K562 (cell line): ENCODE data around the gene HPX. TPM values are rescaled to one million over a fixed set of nuclear protein-coding genes. Genes with fewer than 3 reads are reported as not detected.

Source experiments
- ATAC-seq: fragments of 200-7000 bp; cut with Tn5 transposase; 3 replicates; pipeline ENCODE4 v1.9.1; 2020; ENCODE audit warnings: moderate library complexity
- BruUV-seq: library from RNA; stranded (reverse); fragments of 400-500 nt; replicated peaks from 2 replicates; lab custom pipeline; 2021; lab: Mats Ljungman, UMichigan
- CTCF ChIA-PET: fragments of 300-600 bp; formaldehyde crosslinking; extraction: SDS; loops from one replicate; lab custom pipeline; 2021; ENCODE audit warnings: low intra/inter-chr PET ratio; lab: Yijun Ruan, JAX
- POLR2A ChIA-PET: fragments of 300-600, 350-650 bp; sonication (Branson Sonifier 250); formaldehyde crosslinking; extraction: SDS; loops from one replicate; lab custom pipeline; 2021; ENCODE audit warnings: antibody characterized with exemption, inconsistent platforms; lab: Yijun Ruan, JAX
- DNase-seq, 4 experiments: peaks; one replicate each; pipeline versions ENCODE4 v3.0.0 to v3.0.0-alpha.2; 2011 to 2018; ENCODE audit warnings: low spot score in 3 of 4, mixed read lengths in 3 of 4; ENCODE audit errors: extremely low read depth in 1 of 4
- FAIRE-seq: peaks from 2 replicates; lab custom pipeline; 2011; peaks lifted over from hg19 to GRCh38; lab: Jason Lieb, UNC
- H2AFZ ChIP-seq: 2 replicates; pipeline ENCODE4 v1.6.0; 2011; ENCODE audit warnings: low read depth, low read length, control low read depth, inconsistent platforms
- H3K27ac ChIP-seq: fragments of 200-600 bp; 3 replicates; pipeline ENCODE4 v1.8.0; 2011; ENCODE audit warnings: low read depth, mild to moderate bottlenecking, control low read depth, inconsistent platforms, low read length, moderate library complexity, mixed read lengths; ENCODE audit errors: extremely low read depth
- H3K27me3 ChIP-seq, 2 experiments: fragments of 300-600 bp in 1 of 2; 2 replicates in 1 of 2; 3 replicates in 1 of 2; pipeline versions ENCODE4 v1.6.0 to v1.8.0; 2011; ENCODE audit warnings: inconsistent platforms in 2 of 2, low read length in 2 of 2, mild to moderate bottlenecking in 1 of 2, mixed read lengths in 1 of 2, moderate library complexity in 1 of 2; ENCODE audit not compliant: control insufficient read depth in 2 of 2, insufficient read depth in 2 of 2
- H3K36me3 ChIP-seq: fragments of 300-600 bp; 3 replicates; pipeline ENCODE4 v1.8.0; 2011; ENCODE audit warnings: mild to moderate bottlenecking, low read length, inconsistent platforms; ENCODE audit not compliant: control insufficient read depth, insufficient read depth
- H3K4me1 ChIP-seq, 2 experiments: fragments of 200-600 bp in 1 of 2; replicated peaks in 1 of 2; 2 replicates in 1 of 2; 3 replicates in 1 of 2; pipeline versions ENCODE4 v1.5.1 to v1.8.0; 2011; ENCODE audit warnings: inconsistent platforms in 2 of 2, low read length in 2 of 2, mild to moderate bottlenecking in 1 of 2, mixed read lengths in 1 of 2, moderate library complexity in 1 of 2; ENCODE audit not compliant: control insufficient read depth in 2 of 2, insufficient read depth in 2 of 2
- H3K4me2 ChIP-seq: 2 replicates; pipeline ENCODE4 v1.6.1; 2011; ENCODE audit warnings: low read length, control low read depth, inconsistent platforms, mixed read lengths; ENCODE audit not compliant: insufficient read depth
- H3K4me3 ChIP-seq: fragments of 200-600 bp; sonication (generic), shearing (Covaris generic); 2 replicates; pipeline ENCODE4 v1.5.1; 2016; ENCODE audit warnings: control low read depth, inconsistent platforms
- H3K79me2 ChIP-seq: fragments of 200-600 bp; 3 replicates; pipeline ENCODE4 v1.8.0; 2011; ENCODE audit warnings: low read length, inconsistent platforms; ENCODE audit not compliant: control insufficient read depth, insufficient read depth
- H3K9ac ChIP-seq, 2 experiments: 2 replicates each; pipeline versions ENCODE4 v1.6.0 to v1.6.1; 2011; ENCODE audit warnings: low read depth in 2 of 2, low read length in 2 of 2, control low read depth in 1 of 2, inconsistent platforms in 1 of 2, mild to moderate bottlenecking in 1 of 2, mixed read lengths in 1 of 2; ENCODE audit not compliant: insufficient read depth in 1 of 2
- H3K9me1 ChIP-seq: one replicate; pipeline ENCODE4 v1.6.0; 2011; ENCODE audit warnings: inconsistent platforms, mild to moderate bottlenecking, low read length, moderate library complexity; ENCODE audit not compliant: control insufficient read depth, insufficient read depth
- H3K9me3 ChIP-seq: replicated peaks from 2 replicates; pipeline ENCODE4 v1.5.1; 2011; ENCODE audit warnings: low read depth, low read length, inconsistent platforms; ENCODE audit not compliant: control insufficient read depth, insufficient read depth
- H4K20me1 ChIP-seq: replicated peaks from 2 replicates; pipeline ENCODE4 v1.6.1; 2011; ENCODE audit warnings: low read length, inconsistent platforms, mixed read lengths; ENCODE audit not compliant: control insufficient read depth, insufficient read depth
- CAMTA2 ChIP-seq: fragments of 250-450 bp; sonication (Bioruptor Pico); conservative IDR thresholded peaks from 2 replicates; pipeline ENCODE4 v1.5.1; 2022
- CBX2 ChIP-seq: fragments of 200-600 bp; sonication (generic); IDR thresholded peaks from one replicate; pipeline ENCODE4 v1.6.1; 2012; ENCODE audit warnings: mild to moderate bottlenecking, low read length, inconsistent platforms; ENCODE audit not compliant: insufficient read depth, poor library complexity, severe bottlenecking
- E2F3 ChIP-seq: fragments of 250-450 bp; sonication (Bioruptor Pico); IDR thresholded peaks from 2 replicates; pipeline ENCODE4 v1.4.0; 2020; ENCODE audit warnings: mild to moderate bottlenecking
- EHMT2 ChIP-seq: fragments of 450-650 bp; IDR thresholded peaks from 2 replicates; pipeline ENCODE4 v1.6.1; 2018; ENCODE audit warnings: antibody characterized with exemption
- ETV1 ChIP-seq: fragments of 450-650 bp; conservative IDR thresholded peaks from 2 replicates; pipeline ENCODE4 v1.6.1; 2016; ENCODE audit warnings: missing genetic modification characterization, control low read depth, low read depth, missing compliant biosample characterization
- GTF2B ChIP-seq: IDR thresholded peaks from 2 replicates; pipeline ENCODE4 v1.6.1; 2011; ENCODE audit not compliant: insufficient read length; ENCODE audit errors: extremely low read depth
- ILF3 ChIP-seq: fragments of 450-650 bp; IDR thresholded peaks from 2 replicates; pipeline ENCODE4 v1.6.1; 2018; ENCODE audit warnings: antibody characterized with exemption, mild to moderate bottlenecking, moderate library complexity, borderline replicate concordance
- MCM7 ChIP-seq, 2 experiments: fragments of 450-650 bp; IDR thresholded peaks; 2 replicates each; pipeline ENCODE4 v1.6.1; 2016 to 2018
- MIER1 ChIP-seq: fragments of 450-650 bp; IDR thresholded peaks from 2 replicates; pipeline ENCODE4 v1.6.1; 2016; ENCODE audit warnings: antibody characterized with exemption, mild to moderate bottlenecking, low read depth
- POLR3A ChIP-seq: IDR thresholded peaks from 2 replicates; pipeline ENCODE4 v1.6.1; 2011; ENCODE audit warnings: borderline replicate concordance, mild to moderate bottlenecking, moderate library complexity; ENCODE audit not compliant: insufficient read length, insufficient read depth; ENCODE audit errors: extremely low read depth
- SMARCE1 ChIP-seq: fragments of 450-650 bp; IDR thresholded peaks from 2 replicates; pipeline ENCODE4 v1.7.1; 2016; ENCODE audit warnings: mild to moderate bottlenecking
- TBP ChIP-seq: optimal IDR thresholded peaks from 2 replicates; pipeline ENCODE3; 2011; ENCODE audit warnings: low read depth, low read length, improper control_type of control experiment
- TFAP4 ChIP-seq: sonication (generic); formaldehyde crosslinking; IDR thresholded peaks from 2 replicates; pipeline ENCODE4 v1.8.0; 2022; ENCODE audit warnings: missing genetic modification reagents, mild to moderate bottlenecking, moderate library complexity, borderline replicate concordance
- ZNF146 ChIP-seq: IDR thresholded peaks from one replicate; pipeline ENCODE4 v1.6.1; 2018; ENCODE audit warnings: missing compliant biosample characterization; ENCODE audit not compliant: unreplicated experiment
- ZNF24 ChIP-seq: fragments of 450-650 bp; IDR thresholded peaks from 2 replicates; pipeline ENCODE4 v1.6.1; 2016
- WGBS: fragments of 100-300 bp; shearing (Covaris generic); methylation state at CpG from one replicate; pipeline ENCODE4 v1.1.6; 2016; ENCODE audit warnings: low coverage, mixed read lengths; ENCODE audit not compliant: insufficient coverage; ENCODE audit errors: missing lambda C conversion rate; 5-methylcytosine and 5-hydroxymethylcytosine counted together
- in situ Hi-C: fragments of 300-500 bp; cut with MboI; formaldehyde crosslinking; loops from 4 replicates; pipeline ENCODE4 v1.15.0; 2018; ENCODE audit warnings: inconsistent platforms, mixed read lengths
- intact Hi-C: fragments of 100-400 bp; cut with micrococcal nuclease; formaldehyde crosslinking; loops from 2 replicates; pipeline ENCODE4 v1.14.2; 2022
- polyA plus RNA-seq, 8 experiments: library from polyadenylated mRNA; depleted of rRNA in 4 of 8; stranded (reverse) in 5 of 8; unstranded in 3 of 8; fragments of >200 nt; fragmentation: Nextera tagmentation in 2 of 8; fragmentation: Illumina TruSeq in 1 of 8; extraction: Ambion mirVana in 2 of 8; extraction: Trizol in 1 of 8; gene quantifications; 2 replicates each; pipeline versions ENCODE4 v1.2.1 to v1.2.3, GENCODE V29; 2011 to 2014; ENCODE audit warnings: inconsistent platforms in 1 of 8, missing spikeins in 1 of 8
- total RNA-seq, 7 experiments: library from RNA; depleted of rRNA in 6 of 7; stranded (reverse); fragments of >200 nt in 6 of 7; fragmentation: Illumina TruSeq in 2 of 7; extraction: Trizol in 2 of 7; gene quantifications; 2 replicates each; pipeline versions ENCODE4 v1.2.1 to v1.2.3, GENCODE V29; 2011 to 2021; ENCODE audit warnings: low replicate concordance in 1 of 7

HPX gene
- total and polyA plus RNA-seq, 9 of the 15 experiments (the other 6 are each of a cell fraction or from before 2014, with no cell fraction given) = 0.12 to 1.2 (median 0.49) TPM; not detected in 1

GRCh38 chr11:6420677-6421076 lies 20.1 kb downstream of the HPX start:
- ChIA-PET CTCF (no interaction called here), POLR2A (interaction anchor here (1.2 to 1.3 kb wide), 2 partner anchors 9 to 32 kb away, joined by 4 to 5 read pairs; no protein-coding TSS in a partner anchor)
- Histone ChIP-seq H3K4me2 (no peak overlapping the region), H3K4me1 (peaks cover 4 to 12% of the 10 kb centered on the region in 2 experiments; a peak in 4 of 5 replicates), H3K27me3 (peaks cover 26 to 45% of the 10 kb centered on the region in 2 experiments), H3K79me2 (no peaks in the 10 kb centered on the region), H4K20me1 (no peaks in the 10 kb centered on the region), H3K36me3 (no peaks in the 10 kb centered on the region), H3K9ac (no peak overlapping the region), H3K9me3 (no peaks in the 10 kb centered on the region; the same call in 1 of the 2 replicates), H3K9me1 (no peaks in the 10 kb centered on the region), H3K27ac (no peak overlapping the region), H3K4me3 (no peak overlapping the region), H2AFZ (no peak overlapping the region)
- FAIRE-seq = no peak
- no TSS peak for BruUV-seq
- WGBS = 6% methylated on average over 3 of the region's 3 CpGs
- no peak for ATAC-seq
- in situ Hi-C loops = no loop called here
- intact Hi-C loops = no loop called here
- DNase-seq = no peak
- TF ChIP-seq EHMT2 (peak; percentile 72; the same call in 1 of the 2 replicates), ZNF24 (peak; percentile 70), E2F3 (no peak), CAMTA2 (CRISPR knock-in tag) (no peak), SMARCE1 (no peak), GTF2B (no peak), ILF3 (no peak), ETV1 (tag) (no peak), TFAP4 (no peak), TBP (no peak), MIER1 (peak; percentile 77), ZNF146 (CRISPR knock-in tag) (no peak), POLR3A (no peak), CBX2 (no peak), MCM7 (IDR thresholded peaks at IDR 0.05) (no peak)
